Cerebellar nuclear complex (tissue), 1 donor: ENCODE data around the gene OCSTAMP.

ENCODE experiments used
- DNase-seq, 2 experiments: peaks; one replicate each; lab custom pipeline; 2025; lab: John Stamatoyannopoulos, UW

OCSTAMP gene

DNA sequence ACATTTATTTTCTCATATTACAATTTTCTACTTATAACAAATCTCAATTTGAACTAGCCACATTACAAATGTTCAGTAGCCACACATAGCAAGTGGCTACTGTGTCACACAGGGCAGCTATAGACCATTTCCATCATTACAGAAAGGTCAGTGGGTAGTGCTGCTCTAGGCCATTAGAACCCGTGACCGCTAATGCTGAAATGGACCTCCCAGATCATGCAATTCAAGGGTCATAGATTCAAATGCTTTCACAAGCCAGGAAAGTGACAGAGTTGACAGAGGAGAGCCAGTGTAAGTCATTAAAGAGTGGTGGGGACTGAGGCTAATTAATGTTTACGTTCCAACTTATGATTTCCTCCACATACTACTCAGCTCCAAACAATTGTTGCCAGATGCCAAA, 3.5 kb upstream of the OCSTAMP start:
- no peak for DNase-seq

DNA sequence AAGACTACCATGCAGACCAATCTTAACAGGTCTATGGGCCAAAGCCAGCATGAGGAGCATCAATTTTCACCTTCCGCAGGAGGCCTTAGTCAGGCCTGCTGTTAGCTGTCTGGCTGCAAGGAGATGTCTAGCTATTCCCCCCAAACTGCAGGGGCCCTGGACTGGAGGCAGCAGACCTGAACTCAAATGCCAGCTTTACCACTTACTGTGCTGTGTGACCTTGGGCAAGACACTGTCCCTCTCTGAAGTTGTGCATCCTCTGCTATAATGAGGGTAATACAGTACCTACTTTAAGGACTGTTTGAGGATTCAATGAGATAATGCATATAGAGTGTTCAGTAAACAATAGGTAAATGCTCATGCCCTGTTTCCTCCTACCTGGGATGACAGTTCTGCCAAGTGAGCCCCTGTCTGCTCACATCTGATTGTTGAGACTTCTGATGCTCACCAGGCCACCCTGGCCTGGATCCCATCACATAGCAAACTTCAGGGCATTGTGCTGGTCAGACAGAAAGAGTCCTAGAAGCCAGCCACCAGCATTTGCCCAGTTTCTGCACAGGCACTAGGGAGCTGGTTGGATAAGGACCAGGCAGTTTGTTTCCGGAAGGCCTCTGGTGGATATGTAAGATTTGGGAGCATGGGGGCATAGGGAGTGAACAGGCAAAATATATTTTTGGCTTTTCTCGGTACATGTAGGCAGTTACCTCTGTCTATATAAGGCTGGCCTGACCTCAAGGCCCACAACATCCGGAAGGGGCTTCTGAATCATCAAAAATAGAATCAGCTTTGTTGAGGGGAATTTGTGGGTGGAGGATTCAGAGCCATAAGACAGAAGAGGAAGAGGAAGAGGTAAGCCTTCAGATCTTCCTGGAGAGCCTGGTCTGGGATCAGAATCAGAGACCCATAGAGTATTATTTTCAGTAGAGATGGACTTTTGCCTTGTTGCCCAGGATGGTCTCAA, 2.3 kb upstream of the OCSTAMP start:
- DNase-seq = no peak

DNA sequence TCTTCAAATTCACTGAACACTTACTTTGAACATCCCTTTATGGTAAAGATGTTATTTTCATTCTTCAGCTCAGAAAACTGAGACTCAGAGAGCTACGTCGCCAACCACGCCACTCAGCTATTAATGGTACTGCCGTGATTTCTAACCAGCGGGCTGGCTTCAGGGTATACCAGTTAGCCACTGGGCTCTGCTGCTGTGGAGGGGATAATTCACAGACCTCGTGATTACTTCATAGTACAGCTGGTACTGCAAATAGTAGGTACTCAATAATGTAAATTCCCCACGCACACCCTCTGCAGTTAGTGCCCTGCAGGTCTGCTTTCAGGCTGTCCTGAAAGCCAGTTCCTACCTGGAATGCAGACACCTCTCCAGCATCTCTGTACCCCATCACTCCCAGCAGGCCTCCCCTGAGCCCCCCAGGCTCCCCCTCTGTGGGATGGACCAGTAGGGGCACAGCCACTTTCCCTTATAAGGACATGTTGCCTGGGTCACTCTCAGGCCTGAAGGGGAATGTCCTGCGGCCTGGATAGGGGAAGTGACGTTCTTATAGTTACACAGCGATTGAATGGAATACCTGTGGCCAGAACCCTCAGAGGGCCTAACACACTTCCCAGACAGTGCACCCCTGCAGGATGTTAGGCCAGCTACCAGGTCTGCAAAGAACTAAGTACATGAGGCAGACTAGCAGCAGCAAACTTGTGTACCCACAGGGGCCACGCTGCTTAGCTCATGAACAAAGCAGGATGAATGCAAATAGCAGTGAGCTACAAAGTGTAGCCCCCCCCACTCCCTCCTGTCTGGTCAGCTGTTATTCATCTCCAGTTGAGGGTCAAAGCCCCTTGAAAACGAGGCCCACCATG, 1.3 kb upstream of the OCSTAMP start:
- DNase-seq = no peak

DNA sequence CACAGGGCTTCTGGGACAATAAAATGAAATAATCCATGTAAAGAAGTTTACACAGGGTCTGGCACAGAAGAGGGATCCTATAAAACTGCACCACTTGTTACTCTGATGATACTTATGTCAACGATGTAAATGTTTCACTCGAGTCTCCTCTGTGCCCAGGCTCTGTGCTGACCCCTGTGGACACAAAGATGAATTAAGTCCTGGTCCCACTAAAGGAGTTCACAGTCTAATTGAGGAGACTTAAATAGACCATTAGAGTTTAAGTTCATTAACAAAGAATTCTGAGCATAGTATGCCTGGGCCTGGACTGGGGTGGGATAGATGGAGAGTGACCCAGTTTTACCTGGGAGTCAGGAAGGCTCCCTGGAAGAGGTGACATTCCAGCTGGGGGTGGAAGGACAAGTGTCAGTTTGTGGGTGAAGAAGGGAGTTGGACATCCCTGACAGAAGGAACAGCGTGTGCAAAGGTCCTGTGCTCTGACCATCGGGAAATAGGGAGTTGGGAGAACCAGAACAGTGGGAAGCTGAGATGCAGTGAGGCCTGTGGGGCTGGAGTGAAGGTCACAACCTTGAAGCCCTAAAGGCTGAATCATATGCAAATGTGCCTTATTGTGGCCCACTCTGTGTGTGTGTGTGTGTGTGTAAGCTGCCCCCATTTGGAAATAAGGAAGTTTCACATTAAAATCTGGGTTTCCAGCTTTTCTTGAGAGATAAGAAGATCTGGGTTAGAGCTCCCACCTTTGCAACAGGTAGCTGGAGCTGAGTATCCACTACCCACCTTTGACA, 1.1 kb downstream of the OCSTAMP start:
- DNase-seq = no peak

DNA sequence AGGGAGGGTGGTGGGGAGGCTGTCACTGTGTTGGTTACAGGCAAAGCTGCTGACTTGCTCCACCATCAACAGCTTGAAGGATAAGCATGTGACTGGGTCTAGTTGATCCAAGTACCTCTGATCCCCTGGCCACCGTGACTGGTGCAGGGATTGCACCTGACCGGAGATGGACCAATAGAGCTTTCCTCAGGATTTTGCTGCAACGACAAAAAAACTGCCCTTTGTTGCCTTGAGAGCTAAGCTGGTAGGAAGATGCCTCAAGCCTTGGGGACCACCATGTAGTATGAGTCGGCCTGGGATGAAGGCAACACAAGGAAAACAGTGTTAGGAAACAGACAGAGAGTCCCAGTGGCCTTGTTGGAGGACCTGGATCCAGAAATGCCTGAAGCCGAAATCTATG, 1.8 kb downstream of the OCSTAMP start:
- no peak for DNase-seq

DNA sequence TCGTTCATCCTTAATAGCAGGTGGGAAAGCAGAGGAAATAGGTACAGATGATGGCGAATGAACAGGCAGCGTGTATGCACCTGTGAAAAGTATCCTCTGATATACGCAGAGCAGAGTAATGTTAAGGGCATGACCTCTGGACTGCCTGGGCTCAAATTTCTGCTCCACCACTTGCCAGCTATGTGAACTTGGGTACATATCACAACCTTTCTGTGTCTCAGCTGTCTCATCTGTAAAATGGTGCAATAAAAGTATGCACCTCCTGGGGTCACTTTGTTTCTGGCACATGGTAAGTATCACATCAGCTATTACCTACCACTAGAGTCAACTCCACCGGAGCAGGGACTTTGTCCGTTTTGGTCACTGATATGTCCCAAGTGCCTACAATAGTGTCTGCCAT, 2.5 kb downstream of the OCSTAMP start:
- no peak for DNase-seq

DNA sequence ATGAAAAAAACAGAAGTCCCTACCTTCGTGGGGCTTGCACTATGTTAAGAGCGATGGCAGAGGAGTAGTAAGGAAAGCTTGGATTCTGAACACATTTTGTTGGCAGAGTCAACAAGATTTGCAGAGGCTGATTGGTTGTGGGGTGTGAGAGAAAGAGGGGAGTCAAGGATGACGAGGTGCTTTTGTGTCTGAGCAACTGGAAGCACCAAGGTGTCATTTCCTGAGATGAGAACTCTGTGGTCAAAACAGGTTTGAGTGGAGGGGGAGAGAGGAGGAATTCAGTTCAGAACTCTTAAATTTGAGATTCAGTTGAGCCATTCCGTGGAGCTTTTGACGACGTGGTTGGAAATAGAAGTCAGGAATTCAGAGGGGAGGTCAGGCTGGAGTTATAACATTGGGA, 3.5 kb downstream of the OCSTAMP start:
- DNase-seq = no peak

DNA sequence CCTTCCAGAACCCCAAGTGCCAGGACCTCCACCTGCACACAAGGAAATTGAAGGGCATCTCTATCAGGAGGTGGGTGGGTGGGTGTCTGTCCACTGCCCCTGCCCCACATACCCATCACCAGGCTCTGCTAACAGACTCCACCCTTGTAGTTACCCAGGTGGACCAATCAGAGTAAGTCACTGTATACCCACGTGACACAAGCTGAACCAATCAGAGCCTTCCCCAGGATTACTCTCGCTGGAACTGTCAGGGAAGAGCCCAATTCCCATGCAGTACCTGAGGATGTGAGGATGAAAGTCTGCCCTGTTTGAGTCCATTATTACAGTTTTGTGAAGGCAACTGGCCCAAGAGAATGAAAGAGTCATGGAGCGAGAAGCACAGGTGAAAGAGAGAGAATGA, 4.2 kb downstream of the OCSTAMP start:
- no peak for DNase-seq

DNA sequence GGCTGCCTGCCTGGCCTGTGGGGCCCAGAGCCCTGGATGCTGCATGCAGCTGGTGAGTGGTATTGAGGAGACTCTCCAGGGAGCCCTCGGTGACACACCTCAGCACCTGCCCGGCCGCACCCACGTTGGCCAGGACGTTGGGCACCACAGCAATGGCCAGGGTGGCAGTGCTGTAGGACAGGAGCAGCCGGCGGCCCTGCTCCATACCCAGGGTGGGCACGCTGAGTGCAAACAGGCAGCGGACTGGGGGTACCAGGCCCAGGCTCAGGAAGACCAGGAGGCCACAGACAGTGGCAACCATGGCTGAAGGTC, 4.7 kb downstream of the OCSTAMP start:
- DNase-seq = no peak

DNA sequence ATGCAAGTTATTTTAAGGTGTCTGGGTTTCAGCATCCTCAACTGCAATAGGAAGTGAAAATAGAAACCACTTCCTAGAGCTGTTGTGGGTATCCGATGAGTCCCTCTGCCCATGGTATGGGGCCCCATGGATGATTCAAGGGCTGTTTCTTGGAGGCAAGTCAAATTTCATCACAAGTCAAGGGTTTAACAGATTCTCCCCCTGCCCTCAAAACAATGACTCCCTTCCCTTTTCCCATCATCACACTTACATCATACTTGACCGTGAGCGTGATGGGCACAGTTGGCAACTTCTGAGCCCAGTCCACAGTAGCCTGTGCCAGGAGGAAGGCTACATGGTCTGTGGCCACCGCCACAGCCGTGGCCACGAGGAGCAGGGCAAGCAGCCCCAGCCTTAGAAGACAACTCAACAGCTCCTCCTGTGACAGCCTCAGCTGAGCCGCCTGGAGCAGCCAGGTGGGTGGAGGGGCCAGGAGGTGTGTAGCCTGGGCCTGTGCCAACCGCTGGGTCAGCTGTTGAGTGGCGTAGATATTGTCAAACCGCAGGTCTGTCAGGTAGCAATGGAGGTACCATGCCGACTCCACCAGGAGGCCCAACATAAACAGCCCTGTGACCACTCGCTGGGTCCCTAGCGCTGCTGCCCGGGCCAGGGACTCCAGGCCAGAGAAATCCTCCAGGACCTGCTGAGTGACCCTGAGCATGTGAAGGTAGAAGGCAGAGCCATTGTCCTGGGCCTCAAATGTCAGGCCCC, 5.2 kb downstream of the OCSTAMP start:
- no peak for DNase-seq

DNA sequence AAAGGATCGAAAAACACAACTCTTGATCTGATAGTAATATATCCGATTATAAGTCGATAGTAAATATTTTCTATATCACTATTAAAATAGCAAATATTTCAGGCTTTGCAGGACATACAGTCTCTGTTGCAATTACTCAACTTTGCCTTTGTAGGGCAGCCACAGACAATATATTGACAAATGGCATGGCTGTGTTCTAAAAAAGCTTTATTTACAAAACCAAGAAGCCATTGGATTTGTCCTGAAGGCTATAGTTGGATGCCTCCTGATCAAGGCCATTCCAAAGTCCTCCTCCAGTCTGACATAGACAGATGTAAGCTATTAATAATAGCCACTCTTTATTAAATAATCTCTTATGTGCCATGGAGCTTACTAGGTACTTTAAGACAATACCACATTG, 5.9 kb downstream of the OCSTAMP start:
- no peak for DNase-seq

DNA sequence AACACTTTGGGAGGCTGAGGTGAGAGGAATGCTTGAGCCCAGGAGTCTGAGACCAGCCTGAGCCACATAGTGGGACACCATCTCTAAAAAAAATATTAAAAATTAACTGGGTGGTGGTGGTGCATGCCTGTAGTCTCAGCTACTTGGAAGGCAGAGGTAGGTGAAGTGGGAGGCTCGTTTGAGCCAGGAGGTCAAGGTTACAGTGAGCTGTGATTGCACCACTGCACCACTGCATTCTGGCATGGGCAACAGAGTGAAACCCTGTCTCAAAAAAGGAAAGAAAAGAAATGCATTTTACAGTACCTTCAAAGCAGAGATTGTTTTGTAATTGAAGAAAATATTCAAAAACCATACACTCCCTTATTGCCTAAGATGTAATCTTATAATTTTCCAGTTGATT, 6.5 kb downstream of the OCSTAMP start:
- DNase-seq = no peak

DNA sequence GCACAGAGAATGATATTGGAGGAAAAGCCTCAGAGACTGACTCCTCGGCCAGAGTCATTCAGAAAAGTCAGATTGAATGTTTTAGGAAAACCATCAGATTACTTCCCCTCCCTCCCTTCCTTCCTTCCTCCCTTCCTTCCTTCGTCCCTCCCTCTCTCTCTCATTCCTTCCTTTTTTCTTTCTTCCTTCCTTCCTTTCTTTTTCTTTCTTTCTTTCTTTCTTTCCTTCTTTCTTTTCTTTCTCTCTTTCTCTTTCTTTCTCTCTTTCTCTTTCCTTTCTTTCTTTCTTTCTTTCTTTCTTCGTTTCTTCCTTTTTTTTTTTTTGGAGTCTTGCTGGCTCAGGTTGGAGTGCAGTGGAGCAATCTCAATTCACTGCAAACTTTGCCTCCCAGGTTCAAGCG, 7.4 kb downstream of the OCSTAMP start:
- DNase-seq = no peak

DNA sequence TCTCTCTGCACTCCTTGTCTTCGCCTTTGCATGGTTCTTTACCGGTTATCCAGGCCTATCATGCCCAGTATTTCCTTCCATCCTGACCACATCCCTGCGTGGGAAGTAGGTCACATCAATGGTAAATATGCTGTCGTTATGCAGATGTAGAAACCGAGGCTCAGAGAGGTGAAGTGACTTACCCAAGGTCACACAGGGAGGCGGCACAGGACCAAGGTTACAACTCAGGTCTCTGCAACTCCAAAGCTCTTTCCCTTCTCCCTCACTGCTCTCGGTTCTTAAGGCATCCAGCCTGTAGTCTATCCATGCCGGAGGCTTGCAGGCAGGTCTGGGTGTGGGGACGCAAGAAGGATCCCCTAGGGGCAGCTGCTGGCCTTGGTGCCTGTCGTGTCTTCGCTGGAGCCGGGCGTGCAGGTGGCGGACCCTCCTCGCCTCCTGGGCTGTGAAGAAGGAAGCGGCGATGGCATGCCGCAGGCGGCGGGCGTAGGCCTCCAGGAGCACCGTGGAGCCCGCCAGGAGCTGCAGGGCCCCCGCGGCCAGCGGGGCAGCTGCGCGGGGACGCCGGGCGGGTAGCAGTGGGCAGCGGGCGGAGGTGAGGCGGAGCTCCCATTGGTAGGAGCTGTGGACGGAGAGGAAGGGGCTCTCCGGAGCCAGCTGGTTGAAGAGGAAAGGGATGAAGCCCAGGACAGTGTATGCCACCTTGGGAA, 9.1 kb downstream of the OCSTAMP start:
- DNase-seq = no peak

DNA sequence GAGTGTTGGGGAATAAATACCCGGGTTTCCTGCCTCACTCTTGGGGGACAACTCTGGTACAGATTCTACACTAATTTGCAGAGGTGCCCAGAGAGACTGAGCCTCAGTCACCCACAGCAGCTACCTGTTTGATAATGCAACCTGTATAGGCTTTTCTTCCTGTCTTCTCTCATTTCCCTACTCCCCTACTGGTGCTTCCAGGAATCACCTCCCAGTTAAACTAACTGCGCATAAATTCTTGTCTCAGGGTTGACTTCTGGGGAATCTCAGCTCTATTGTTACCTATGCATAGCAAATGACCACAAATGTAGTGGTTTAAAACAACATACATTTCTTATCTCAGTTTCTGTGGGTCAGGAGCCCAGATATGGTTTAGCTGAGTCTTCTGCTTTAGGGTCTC, 11.3 kb downstream of the OCSTAMP start:
- DNase-seq = no peak

DNA sequence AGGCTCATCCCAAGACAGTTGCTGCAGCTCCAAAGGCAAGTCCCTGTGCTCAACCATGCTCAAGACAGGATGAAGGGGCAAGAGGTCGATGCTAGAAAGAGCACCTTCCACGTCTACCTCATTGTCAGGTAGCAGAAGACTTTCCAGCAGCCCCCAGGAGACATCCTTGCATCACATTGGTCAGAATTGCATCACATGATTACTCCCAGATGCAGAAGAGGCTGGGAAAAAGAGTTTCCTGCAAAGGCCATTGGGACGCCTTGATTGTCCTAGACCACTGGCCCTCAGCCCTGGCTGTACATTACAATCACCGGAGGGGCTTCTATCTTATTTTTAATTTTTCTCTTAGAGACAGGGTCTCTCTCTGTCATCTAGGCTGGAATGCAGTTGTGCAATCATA, 19.8 kb downstream of the OCSTAMP start:
- DNase-seq = no peak

DNA sequence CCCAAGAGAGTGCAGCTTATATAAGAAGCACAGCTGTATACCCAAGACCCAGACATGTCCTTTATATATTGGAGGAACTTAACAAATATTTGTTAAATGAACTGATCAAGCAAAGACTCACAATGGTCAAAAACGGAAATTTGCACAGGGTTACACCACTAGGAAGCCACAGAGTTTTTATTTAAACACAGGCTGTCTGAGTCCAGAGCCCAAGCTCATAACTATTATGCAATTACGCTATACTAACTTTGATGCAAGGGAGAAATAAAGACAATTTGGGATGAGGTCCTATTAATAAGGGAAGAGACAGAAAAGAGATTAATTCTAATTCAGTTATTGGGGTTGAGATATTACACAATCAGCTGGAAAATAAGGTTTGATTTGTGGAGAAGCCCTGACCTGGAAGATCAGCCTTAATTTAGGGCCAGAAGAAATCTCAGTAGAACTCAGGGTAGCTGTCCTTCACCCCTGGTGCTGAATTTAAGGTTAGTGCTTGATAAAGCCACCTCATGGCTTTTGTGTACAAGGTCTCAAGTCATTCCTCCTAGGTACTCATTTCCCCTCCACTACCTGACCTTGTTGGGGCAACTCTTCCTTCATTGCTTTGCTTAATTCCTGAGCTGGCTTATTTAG, 26.6 kb downstream of the OCSTAMP start:
- DNase-seq = no peak

DNA sequence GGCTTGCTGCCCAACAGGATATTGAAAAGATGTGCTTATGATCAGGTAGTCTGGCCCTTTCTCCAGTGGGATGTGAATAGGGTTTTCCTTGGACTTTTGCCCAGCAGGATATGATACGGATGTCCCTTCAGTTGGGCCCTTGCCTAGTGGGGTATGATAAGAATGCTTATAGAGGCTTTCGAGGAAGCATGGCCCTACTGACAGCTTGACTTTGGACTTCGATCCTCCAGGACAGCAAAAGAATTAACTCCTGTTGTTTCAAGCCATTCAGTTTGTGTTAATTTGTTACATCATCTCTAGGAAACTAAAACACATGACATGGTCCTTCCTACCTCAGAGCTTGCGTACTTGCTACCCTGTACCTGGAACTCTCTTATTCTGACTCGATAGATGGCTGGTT, 27.3 kb downstream of the OCSTAMP start:
- no peak for DNase-seq

DNA sequence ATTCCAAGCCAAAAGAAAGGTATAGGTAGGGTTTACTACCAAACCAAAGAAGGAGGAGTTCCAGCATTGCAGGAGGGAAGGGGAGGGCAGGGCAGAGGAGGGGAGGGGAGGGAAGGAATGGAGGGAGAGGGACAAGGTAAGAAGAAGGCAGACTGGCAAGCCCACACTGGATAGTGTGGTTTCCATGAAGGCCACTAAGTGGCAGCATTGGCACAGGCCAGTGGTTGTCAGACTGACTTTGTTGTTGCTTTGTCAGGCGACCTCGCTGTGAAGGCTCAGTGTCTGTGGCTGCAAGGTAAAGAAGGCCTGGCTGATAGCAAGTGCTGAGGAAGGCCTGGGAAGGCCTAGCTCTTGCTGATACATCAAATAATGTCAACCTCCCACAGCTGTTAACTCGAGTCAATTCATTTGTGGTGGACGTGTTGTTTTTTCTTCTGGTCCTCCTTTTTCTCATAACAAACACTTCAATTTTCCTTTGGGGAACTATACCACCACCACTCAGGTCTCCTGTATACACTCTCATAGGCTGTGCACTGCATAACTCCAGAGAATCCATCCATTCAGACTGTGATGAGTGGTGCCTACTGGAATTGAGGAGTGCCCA, 29.4 kb downstream of the OCSTAMP start:
- DNase-seq = no peak

DNA sequence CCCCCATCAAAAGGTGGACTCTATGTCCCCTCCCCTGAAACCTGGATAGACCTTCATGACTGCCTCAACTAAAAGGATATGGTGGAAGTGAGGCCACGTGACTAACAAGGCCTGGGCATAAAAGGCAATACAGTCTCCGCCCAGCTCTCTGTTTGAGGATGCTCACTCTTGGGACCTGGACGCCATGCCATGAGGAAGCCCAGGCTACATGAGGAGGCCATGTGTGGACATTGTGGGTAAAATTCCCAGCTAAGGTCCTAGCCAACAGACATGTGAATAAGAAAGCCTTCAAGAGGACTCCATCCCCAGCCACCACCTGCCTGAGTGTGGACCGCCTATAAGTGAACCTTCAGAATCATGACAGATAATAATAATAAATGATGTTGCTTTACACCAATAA, 29.9 kb downstream of the OCSTAMP start:
- no peak for DNase-seq
